NCI-H2081 treated with DMSO at 0.1 percent for 48 hours (cell line): ENCODE measurements around the gene GIT2.
"Not testable (repeated sequence)": the region's sequence is repeated elsewhere in the genome, so short reads cannot be mapped to it uniquely, and the experiment has no call there.

Source experiments
- DNase-seq: peaks from one replicate; lab custom pipeline; 2025; lab: John Stamatoyannopoulos, UW

The GIT2 gene, protein sequence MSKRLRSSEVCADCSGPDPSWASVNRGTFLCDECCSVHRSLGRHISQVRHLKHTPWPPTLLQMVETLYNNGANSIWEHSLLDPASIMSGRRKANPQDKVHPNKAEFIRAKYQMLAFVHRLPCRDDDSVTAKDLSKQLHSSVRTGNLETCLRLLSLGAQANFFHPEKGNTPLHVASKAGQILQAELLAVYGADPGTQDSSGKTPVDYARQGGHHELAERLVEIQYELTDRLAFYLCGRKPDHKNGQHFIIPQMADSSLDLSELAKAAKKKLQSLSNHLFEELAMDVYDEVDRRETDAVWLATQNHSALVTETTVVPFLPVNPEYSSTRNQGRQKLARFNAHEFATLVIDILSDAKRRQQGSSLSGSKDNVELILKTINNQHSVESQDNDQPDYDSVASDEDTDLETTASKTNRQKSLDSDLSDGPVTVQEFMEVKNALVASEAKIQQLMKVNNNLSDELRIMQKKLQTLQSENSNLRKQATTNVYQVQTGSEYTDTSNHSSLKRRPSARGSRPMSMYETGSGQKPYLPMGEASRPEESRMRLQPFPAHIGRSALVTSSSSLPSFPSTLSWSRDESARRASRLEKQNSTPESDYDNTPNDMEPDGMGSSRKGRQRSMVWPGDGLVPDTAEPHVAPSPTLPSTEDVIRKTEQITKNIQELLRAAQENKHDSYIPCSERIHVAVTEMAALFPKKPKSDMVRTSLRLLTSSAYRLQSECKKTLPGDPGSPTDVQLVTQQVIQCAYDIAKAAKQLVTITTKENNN

DNA sequence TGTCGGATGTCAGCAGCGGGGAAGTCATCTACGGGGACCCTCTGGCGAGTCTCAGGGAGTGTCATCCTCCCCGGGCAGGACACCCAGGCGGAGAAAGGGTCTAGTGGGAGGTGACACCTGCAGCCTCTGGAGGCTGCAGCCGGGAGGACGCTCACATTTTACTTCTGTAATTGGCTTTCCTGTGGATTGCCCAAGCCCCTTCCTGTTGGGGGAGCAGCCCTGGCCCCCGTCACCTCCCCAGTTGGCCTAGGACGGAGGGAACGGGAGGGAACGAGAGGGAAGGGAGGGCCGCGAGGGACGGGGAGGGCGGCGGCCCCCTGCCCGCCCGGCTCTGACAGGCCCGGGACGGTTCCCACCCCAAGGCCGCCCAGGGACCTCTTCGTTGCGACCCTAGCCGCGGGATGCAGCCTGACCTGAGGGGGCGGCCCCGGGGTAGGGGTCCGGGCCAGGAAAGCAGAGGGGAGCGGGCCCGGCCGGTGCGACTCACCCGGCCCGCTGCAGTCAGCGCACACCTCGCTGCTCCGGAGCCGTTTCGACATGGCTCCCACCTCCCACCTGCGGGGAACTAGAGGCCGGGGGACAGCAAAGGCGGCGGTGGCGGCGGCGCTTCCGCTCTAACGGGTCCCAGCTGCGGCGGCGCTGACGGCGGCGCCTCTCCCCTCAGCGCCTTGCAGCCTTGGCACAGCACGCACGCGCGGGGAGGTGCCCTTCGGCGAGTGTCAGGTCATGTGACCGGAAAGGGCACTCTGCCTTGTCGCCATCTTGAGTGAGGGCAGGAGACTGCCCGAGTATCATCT, at the start of gene GIT2:
GIT2 (minus strand) TSS at position 683 of the 797 bp plus-strand sequence; CDS start at position 539, 144 bp downstream.
- DNase-seq = peak; percentile 77

DNA sequence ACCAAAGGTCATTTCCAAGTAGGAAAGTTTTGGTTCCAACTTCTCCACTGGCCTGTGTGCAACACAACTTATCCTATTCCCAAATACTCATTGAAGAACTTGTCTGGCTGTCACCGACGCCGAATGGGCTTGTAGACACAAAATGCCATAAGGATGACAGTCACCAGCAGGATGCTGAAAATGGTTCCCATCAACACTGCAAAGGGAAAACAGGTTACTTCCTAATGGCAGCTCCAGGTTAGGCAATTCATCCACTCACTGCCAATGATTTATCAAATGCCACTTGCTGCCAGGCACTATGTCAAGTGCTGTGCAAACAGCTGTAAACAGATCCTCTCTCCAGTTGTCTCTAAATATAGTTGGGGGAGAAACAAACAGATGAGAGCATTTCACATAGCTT, 46.1 kb upstream of the GIT2 start:
- DNase-seq = no peak

DNA sequence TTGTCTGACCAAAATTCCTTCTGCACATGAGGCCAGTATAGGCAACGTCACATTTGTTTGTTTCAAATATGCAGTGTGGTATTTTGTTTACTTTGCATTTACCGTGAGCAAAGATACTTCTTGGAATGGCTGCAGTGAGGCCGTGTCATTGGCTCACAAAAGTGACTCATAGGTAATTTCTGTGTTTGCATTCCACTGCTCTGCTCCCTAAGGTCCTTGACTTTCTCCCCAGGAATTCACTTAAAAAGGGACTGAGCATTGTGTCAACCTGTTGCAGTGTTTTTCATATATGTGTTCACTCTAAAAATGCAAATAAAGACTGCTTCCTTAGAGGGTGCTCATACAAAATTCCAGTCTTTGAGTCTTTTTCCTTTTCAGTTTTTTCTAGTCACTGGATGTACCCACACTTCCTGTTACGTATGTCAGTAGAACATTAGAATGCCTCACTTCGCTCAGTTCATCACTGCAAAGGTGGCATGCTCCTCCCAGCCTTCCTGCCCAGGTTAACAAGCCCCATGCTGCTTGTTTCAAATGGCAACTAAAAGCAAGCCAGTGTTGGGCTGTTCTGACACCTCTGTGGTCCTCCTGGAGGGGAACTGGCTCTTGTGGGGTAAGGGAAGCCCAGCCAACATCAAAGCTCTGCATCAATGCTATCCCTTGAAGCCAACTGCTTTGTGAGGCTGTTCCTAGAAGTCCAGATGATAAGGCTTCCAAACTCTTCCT, 43.1 kb upstream of the GIT2 start:
- DNase-seq = no peak

DNA sequence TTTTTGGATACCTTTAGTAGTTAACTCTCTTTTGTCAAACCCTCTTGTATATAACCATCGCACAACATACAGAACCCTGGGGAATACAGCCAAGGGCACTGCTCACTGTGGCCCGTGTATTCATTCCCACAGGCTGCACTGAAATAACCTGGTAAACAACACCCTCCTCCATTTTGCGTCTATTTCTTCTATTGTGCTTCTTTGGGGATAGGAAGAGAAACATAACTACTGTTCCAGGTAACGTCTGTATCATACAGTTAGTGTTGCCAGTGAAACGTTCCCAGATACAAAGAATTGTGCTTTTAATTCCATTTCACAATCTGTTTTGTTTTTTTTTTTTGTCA, 42.5 kb upstream of the GIT2 start:
- DNase-seq = no peak

DNA sequence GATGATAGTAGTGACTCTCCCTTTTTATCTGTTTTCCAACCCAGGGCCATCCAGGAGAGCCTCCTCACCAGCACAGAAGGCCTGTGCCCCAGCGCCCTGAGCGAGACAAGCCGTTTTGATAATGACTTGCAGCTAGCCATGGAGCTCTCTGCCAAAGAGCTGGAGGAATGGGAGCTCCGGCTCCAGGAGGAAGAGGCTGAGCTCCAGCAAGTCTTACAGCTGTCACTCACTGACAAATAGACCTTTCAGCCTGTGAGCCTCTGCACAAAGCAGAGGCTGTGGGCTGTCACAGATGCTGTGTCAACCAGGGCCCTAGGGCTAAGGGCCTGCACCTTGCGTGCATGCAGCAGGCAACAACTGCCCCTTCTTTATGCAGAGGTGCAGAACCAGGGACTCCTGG, 41.1 kb upstream of the GIT2 start:
- no peak for DNase-seq

DNA sequence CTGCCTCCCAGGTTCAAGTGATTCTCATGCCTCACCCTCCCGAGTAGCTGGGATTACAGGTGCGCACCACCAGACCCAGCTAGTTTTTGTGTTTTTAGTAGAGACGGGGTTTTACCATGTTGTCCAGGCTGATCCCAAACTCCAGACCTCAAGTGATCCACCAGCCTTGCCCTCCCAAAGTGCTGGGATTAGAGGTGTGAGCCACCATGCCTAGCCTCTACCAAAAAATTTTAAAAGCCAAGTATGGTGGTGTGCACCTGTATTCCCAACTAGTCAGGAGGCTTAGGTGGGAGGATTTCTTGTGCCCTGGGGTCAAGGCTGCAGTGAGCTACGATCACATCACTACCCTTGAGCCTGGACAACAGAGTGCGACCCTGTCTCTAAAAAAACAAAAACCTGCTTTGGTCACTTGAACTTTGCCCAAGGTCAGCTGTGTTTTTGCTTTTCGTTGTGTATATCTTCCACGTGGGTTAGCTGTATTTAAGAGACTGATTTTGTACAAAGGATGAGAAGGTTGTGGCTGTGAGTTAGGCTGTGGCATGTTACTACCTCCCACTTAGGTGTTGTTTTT, 39.5 kb upstream of the GIT2 start:
- no peak for DNase-seq

DNA sequence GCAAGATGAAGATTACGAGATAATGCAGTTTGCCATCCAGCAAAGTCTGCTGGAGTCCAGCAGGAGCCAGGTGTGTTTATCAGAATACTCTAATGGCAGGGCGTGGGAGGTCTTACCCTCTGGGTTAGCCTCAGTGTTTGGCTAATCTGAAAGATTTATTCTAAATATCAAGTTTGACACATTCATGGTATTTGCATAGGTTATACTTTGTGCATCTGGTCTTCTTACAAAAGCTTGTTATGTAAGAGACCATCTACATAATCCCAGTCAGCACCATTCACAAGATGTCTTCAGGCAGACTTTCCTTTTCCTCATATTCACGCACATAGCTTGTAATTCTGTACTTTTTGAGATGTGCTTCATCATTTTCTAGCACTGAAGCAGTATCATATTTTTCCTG, 37.7 kb upstream of the GIT2 start:
- no peak for DNase-seq

DNA sequence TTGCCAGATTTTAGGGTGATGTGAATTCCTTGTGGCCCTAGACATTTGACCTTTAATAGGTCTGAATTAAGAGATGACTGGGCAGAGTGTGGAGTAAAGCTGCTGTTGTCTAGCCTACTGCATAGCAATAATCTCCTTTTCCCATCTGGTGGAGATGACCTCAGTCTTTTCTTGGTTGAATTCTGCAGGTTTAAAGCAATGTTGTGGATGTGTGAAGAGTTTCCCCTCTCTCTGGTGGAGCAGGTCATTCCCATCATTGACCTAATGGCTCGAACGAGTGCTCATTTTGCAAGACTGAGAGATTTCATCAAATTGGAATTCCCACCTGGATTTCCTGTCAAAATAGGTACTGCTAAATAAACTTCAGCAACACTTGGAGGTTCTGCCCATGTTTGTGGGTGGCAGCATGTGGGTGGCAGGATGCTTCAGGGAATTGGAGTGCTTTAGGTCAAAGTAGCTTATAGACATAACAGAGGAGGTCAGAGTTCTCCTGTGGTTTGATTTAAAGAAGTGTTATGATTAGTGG, 33.2 kb upstream of the GIT2 start:
- DNase-seq = no peak

DNA sequence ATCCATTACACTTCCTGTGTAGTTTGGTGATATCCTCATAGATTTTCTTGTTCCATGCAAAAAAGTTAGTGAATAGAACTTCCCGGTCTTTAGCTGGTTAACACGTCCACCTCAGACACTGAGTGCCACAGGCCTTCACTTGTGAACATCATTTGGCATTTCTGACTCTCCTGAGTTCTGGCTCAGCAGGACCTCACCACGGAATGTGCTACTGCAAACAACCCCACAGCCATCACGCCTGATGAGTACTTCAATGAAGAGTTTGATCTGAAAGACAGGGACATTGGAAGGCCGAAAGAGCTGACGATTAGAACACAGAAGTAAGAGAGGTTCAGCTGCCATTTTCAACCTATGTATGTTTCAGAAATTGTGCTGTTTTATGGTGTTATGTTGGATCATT, 32.2 kb upstream of the GIT2 start:
- no peak for DNase-seq

DNA sequence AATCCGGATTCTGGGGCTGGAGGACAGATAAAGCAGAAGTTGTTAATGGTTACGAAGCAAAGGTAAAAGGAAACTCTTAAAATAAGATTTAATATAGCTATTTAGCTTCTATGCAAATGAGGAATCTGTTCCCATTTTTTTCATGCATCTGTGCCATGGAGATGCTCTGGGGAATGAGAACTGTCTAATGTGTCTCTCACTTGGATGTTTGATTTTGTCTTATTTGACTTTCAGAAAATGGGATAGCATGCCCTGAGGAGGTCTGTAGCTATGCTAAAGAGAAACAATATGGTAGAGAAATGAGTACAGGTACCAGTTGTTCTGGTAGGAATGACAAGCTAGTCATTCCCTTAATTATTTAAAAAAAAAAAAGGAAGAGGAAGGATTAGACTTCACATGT, 27.9 kb upstream of the GIT2 start:
- no peak for DNase-seq

DNA sequence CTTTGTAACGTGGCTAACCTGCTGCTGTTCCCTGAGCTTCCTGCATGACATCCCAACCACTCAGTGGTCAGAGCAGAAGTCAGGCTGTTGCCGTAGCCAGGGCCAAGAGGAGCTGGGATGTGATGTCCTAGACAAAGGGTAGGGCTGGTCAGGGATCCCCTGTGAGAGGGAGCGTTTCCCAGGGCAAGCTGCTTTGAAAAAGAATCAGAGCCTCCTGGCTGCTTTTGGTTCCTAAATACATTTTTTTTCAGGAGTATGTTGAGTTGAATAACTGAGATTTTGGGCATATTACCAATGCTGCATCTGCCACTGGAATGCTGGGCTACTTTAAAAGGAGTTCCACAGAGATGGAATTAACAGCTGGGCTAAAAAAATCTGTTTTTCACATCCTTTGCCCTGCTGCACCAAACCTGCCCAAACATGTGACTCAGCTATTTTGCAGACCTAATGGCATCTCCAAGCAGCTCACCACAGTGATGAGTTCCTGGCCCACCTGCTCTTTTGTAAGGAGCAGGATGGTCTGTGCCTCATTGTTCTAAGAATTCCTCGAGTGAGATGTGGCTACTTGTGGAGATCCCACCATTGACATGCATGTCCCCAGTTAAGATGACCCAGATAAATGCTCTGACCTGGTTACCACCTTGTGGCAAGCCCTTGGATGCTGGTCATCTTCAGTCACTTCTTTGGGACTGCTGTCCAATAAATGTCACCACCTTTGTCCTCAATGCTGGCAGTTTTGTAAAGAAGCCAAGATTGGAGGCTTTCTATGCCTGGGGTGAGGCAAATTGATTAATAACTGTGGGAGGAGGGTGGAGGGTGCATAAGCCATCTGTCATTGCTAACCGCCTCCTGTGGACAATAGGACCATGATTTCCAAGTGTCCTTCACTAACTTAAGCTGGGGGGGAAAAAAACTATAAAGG, 27.2 kb upstream of the GIT2 start:
- no peak for DNase-seq

DNA sequence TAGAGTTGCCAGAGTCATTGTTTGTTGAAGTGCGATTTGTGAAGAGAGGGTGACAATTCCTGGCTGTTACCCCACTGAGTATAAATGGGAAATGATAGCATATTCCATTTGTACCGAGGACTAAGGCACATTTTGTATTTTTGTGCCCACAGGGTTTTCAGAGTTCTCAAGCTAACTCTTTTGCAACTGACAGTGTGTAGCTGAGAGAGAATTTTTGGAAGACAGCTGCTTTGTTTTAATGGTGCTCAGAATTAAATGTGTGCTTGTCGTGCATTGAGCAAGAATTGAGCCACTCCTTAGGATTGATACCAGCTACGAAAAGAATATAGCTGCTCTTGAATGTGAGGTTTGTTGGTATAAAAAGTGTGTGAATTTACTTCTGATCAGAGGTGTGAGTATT, 24.8 kb upstream of the GIT2 start:
- DNase-seq = no peak

DNA sequence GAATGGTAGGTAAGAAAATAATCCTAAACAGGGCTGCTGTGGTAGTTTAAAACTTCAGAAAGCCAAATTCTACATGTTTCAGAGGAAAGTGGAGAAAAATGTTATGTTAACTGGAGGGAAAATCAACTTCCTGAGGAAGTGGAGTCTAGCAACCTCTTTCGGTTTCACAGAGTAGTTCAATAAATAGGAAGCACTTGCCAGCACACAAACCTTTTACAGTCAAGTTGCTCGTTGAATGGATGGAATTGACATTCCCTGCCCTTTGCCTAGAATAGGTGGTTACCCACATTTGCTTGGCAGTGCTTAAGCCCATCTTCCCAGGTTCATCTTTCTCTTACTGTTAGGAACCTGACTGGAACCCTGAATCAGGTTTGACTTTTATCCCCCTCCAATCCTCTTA, 19.0 kb upstream of the GIT2 start:
- DNase-seq = no peak

DNA sequence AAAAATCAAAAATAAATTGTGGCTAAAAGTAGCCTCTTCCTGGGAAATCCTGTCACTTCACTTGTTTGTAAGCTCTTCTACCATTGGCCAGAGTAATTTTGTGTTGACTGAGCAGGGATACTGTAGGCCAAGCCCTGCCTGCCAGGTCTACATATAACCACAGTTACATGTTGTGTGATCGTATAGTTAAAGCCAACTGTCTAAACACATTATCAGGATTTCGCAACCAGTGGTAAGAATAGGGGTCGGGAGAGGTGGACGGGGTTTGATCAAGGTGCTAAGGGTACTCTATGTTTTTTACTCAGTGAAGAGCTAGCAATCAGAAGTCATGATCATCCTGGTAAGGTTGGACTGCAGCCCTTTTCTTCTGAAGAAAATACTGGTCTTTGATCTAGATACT, 16.5 kb upstream of the GIT2 start:
- no peak for DNase-seq

DNA sequence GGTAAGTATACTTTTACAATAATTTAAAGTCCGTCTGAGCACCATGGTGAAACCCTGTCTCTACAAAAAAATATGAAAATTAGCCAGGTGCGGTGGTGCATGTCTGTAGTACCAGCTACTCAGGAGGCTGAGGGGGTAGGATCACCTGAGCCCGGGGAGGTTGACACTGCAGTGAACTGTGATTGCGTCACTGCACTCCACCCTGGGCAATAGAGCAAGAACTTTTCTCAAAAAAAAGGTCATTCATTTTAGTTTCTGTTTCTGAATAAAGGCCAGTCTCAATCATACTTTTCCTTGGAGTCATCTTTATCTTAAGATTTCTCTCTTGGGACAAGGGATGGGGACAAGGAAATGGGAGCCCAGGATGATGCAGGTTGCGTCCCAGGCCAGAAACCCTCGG, 16.0 kb upstream of the GIT2 start:
- DNase-seq = no peak

DNA sequence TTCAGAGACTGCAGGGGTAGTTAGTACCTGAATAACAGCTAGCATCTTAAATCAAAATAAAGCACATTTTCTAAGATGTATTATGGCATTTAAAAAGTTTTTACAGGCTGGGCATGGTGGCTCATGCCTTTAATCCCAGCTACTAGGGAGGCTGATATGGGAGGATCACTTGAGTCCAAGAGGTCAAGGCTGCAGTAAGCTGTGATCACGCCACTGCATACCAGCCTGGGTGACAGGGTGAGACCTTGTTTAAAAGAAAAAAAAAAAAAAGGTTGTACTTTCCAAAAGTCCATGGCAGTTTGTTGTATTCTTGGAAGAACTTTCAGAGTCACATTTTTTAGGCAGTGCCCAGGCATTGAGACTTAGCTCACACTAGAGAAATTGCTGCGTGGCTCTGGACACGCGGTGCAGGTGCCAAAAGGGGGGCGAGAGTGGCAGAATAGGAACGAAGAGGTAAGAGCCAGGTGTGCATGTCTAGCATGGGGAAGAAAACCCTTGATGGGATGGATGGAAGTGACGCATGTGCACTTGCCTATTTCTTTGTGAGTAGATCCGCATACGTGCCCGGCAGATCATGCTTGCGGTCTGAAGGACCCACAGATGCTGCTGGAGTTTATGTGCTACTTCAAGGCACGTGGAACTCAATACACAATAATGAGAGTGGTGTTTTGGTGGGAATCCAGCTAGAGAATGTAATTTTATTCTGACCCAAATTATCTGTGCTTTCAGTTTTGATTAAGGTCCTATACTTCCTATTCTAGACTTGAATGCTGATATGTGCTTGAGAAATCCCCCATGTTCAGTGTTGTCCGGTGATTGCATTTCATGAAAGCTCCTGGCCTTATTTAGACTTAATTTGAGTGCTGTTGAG, 14.9 kb upstream of the GIT2 start:
- no peak for DNase-seq

DNA sequence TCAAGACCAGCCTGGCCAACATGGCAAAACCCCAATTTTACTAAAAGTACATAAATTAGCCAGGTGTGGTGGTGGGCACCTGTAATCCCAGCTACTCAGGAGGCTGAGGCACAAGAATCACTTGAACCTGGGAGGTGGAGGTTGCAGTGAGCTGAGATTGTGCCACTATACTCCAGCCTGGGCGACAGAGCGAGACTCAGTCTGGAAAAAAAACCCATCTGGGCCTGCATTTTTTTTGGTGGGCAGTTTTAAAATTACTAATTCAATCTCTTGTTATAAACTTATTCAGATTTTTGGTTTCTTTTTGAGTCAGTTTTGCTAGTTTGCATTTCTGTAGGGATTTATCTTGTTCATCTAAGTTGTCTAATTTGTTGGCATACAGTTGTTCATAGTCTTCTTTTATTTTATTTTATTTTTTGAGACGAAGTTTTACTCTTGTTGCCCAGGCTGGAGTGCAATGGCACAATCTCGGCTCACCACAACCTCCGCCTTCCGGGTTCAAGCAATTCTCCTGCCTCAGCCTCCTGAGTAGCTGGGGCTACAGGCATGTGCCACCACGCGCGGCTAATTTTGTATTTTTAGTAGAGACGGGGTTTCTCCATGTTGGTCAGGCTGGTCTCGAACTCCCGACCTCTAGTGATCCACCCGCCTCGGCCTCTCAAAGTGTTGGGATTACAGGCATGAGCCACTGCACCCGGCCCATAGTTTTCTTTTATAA, 12.7 kb upstream of the GIT2 start:
- not testable (repeated sequence) for DNase-seq

DNA sequence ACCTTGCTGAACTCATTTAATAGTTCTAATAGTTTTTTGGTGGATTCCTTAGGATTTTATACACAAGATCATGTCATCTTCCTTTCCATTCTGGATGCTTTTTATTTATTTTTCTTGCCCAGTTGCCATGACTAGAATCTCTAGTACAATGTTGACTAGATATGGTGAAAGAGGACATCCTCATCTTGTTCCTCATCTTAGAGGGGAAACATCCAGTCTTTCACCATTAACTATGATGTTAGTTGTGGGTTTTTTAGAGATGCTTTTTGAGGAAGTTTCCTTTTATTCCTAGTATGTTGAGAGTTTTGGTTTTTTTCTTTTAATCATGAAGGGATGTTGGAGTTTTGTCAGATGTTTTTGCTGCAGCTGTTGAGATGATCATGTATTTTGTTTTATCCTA, 11.7 kb upstream of the GIT2 start:
- DNase-seq = no peak

DNA sequence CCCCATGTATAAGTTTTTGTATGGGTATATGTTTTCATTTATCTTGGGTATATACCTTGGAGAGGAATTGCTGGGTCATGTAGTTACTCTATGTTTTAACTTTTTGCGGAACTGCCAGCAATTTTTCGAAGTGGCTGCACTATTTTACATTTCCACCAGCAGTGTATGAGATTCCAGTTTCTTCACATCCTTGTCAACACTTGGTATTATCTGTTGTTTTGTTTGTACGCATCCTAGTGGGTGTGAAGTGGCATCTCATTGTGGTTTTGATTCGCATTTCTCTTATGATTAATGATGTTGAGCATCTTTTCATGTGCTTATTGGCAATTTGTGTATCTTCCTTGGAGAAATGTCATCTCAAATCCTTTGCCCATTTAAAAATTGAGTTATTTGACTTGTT, 9.9 kb upstream of the GIT2 start:
- DNase-seq = no peak
